Mucosa of descending colon (tissue), 3 donors: ENCODE measurements around the gene RHBDD3. TPM values are rescaled to one million over a fixed set of nuclear protein-coding genes. Genes with fewer than 3 reads are reported as not detected.

ENCODE experiments used
- ATAC-seq: fragments of 200-7000 bp; cut with Tn5 transposase; one replicate; pipeline ENCODE4 v1.9.1; 2020; ENCODE audit warnings: mild to moderate bottlenecking, moderate library complexity
- DNase-seq, 3 donors: peaks; one replicate each; pipeline ENCODE4 v3.0.0-alpha.2; 2020
- H3K36me3 ChIP-seq: fragments of 200-600 bp; one replicate; pipeline ENCODE4 v1.8.0; 2021; ENCODE audit warnings: low read depth, mild to moderate bottlenecking
- H3K4me1 ChIP-seq: fragments of 200-600 bp; one replicate; pipeline ENCODE4 v1.8.0; 2021; ENCODE audit warnings: low read depth, mild to moderate bottlenecking
- H3K4me3 ChIP-seq: fragments of 200-600 bp; one replicate; pipeline ENCODE4 v1.8.0; 2021; ENCODE audit warnings: mild to moderate bottlenecking
- H3K9me3 ChIP-seq: fragments of 200-600 bp; one replicate; pipeline ENCODE4 v1.8.0; 2021; ENCODE audit warnings: mild to moderate bottlenecking
- CTCF ChIP-seq: fragments of 200-600 bp; IDR thresholded peaks from one replicate; pipeline ENCODE4 v1.8.0; 2022; ENCODE audit warnings: antibody characterized with exemption, mild to moderate bottlenecking
- intact Hi-C, 2 donors: fragments of 100-400 bp; cut with DNase I in 1 of 2; cut with micrococcal nuclease in 1 of 2; formaldehyde crosslinking; loops; one replicate each; pipeline versions ENCODE4 v1.11.0 to v1.11.1; 2022; cut with DNase I, micrococcal nuclease
- long read RNA-seq, 2 donors: library from polyadenylated mRNA; unstranded; transcript quantifications; one replicate each; pipeline ENCODE4 v2.0.0, GENCODE V29; 2019 to 2021
- total RNA-seq, 3 donors: library from RNA; stranded (reverse); fragmentation: NEBNext Ultra II Directional in 2 of 3; extraction: Animal tissue kit (Norgen Biotek cat#: 25700) in 2 of 3; gene quantifications; one replicate each; pipeline versions ENCODE4 v1.2.1 to v1.2.4, GENCODE V29; 2021 to 2023
- donor health status: DM: no; HTN: no; CAD: no; lungs with moderate emphysema.
- donor health status: DM: no; HTN: no; CAD: no.
- donor health status: DM: no; HTN: yes; CAD: no.

Gene RHBDD3
- total RNA-seq = 10 to 100 TPM; 13.3 to 26.1 (median 19.1) TPM
- long read RNA-seq, donor 1, transcript RHBDD3-201 (7 exons, 1,794 nt) = major isoform, 11 of 31 reads
- long read RNA-seq, donor 1, partial matches to known transcripts = 2 of 31 reads
- long read RNA-seq, donor 1, other reads (novel, unspliced or antisense) = 18 of 31 reads
- long read RNA-seq, donor 2, transcript RHBDD3-201 (7 exons, 1,794 nt) = major isoform, 29 of 49 reads
- long read RNA-seq, donor 2, transcript RHBDD3-206 (3 exons, 999 nt) = minor isoform, 12 of 49 reads
- long read RNA-seq, donor 2, partial matches to known transcripts = 1 of 49 reads
- long read RNA-seq, donor 2, other reads (novel, unspliced or antisense) = 7 of 49 reads

- H3K9me3 ChIP-seq = no peaks in the 10 kb centered on the region
- H3K4me3 ChIP-seq = peak within 1 kb of the TSS; percentile 56
- no peaks in the 10 kb centered on the region for H3K36me3 ChIP-seq
- ATAC-seq (peak; percentile 92), DNase-seq (peak; percentile 95 to 98 (median 97))
- intact Hi-C loops = no loop called here
- TF ChIP-seq CTCF = no peak
- peaks cover 33% of the 10 kb centered on the region for H3K4me1 ChIP-seq
Measured at GRCh38 chr22:29267858-29268510, at the start of gene RHBDD3, which contains the start of gene EWSR1. Gene RHBDD3, minus strand, starts transcription at chr22:29267981. Its CDS starts 2,355 bp downstream, at chr22:29265626. Gene EWSR1, plus strand, starts transcription at chr22:29268268. Its CDS starts 69 bp downstream, at chr22:29268337.

GRCh38 chr22:29316141-29316828 lies 48.5 kb upstream of the RHBDD3 start:
- peak in 1 of 3 donors; percentile 36 for DNase-seq
- TF ChIP-seq CTCF = no peak
- intact Hi-C loops = no loop called here

GRCh38 chr22:29315286-29316140 lies 47.7 kb upstream of the RHBDD3 start, which contains the start of gene RASL10A:
Gene RASL10A, minus strand, starts transcription at chr22:29315697. Its CDS starts 451 bp downstream, at chr22:29315246.
- peak in 2 of 3 donors; percentile 46 to 55 for DNase-seq
- H3K36me3 ChIP-seq = no peaks in the 10 kb centered on the region
- TF ChIP-seq CTCF = no peak
- intact Hi-C loops = no loop called here
- H3K9me3 ChIP-seq = no peaks in the 10 kb centered on the region
- H3K4me1 ChIP-seq = peaks cover 41% of the 10 kb centered on the region
- ATAC-seq = no peak
- H3K4me3 ChIP-seq = no peak within 1 kb of the TSS

More at GRCh38 chr22:29316141-29316828, 48.5 kb upstream of the RHBDD3 start:
- no peak overlapping the region for H3K4me3 ChIP-seq
- H3K9me3 ChIP-seq = no peaks in the 10 kb centered on the region
- peaks cover 33% of the 10 kb centered on the region for H3K4me1 ChIP-seq
- ATAC-seq = no peak
- no peaks in the 10 kb centered on the region for H3K36me3 ChIP-seq

- DNase-seq (peak in 2 of 3 donors; percentile 62 to 65), ATAC-seq (peak; percentile 16)
- Histone ChIP-seq H3K9me3 (no peaks in the 10 kb centered on the region), H3K4me1 (peaks cover 49% of the 10 kb centered on the region), H3K4me3 (no peak overlapping the region), H3K36me3 (no peaks in the 10 kb centered on the region)
- intact Hi-C loops = no loop called here
- no peak for TF ChIP-seq CTCF
Measured at GRCh38 chr22:29314537-29315285, 46.9 kb upstream of the RHBDD3 start.
